SK-N-SH (cell line): Measurements from ENCODE around the gene STAMBP. TPM values are rescaled to one million over a fixed set of nuclear protein-coding genes. Genes with fewer than 3 reads are reported as not detected.

Source experiments
- CTCF ChIA-PET: fragments of 300-600, 350-600 bp; formaldehyde crosslinking; extraction: SDS; loops from one replicate; lab custom pipeline; 2021; lab: Yijun Ruan, JAX
- POLR2A ChIA-PET: fragments of 350-600 bp; sonication (Branson Sonifier 250); formaldehyde crosslinking; extraction: SDS; loops from one replicate; lab custom pipeline; 2020; ENCODE audit warnings: antibody characterized with exemption, inconsistent platforms; lab: Yijun Ruan, JAX
- DNase-seq: peaks from one replicate; pipeline ENCODE4 v3.0.0; 2012
- H2AFZ ChIP-seq: fragments of 200-600 bp; sonication (generic); 2 replicates; pipeline ENCODE4 v1.8.1; 2016; ENCODE audit warnings: antibody characterized with exemption, mild to moderate bottlenecking, low read depth
- H3F3A ChIP-seq: fragments of 200-600 bp; sonication (generic); replicated peaks from 2 replicates; pipeline ENCODE3; 2016; ENCODE audit warnings: antibody characterized with exemption, mild to moderate bottlenecking; ENCODE audit not compliant: insufficient read depth
- H3K27ac ChIP-seq, 2 experiments: fragments of 200-500 bp in 1 of 2; fragments of 200-600 bp in 1 of 2; sonication (Bioruptor generic) in 1 of 2; sonication (generic), shearing (Covaris generic) in 1 of 2; 2 replicates each; pipeline versions ENCODE4 v1.5.1 to v1.6.1; 2014 to 2016; ENCODE audit warnings: low read depth in 2 of 2, inconsistent platforms in 1 of 2, low read length in 1 of 2, mild to moderate bottlenecking in 1 of 2, mixed read lengths in 1 of 2
- H3K27me3 ChIP-seq: fragments of 200-600 bp; sonication (generic), shearing (Covaris generic); 2 replicates; pipeline ENCODE4 v1.6.1; 2016; ENCODE audit warnings: mixed run types; ENCODE audit not compliant: insufficient read depth
- H3K36me3 ChIP-seq, 2 experiments: fragments of 200-500 bp in 1 of 2; fragments of 200-600 bp in 1 of 2; sonication (Bioruptor generic) in 1 of 2; sonication (generic) in 1 of 2; replicated peaks in 1 of 2; 2 replicates each; pipeline versions ENCODE3 to v1.5.1; 2014 to 2016; ENCODE audit warnings: low read length in 1 of 2, mild to moderate bottlenecking in 1 of 2; ENCODE audit not compliant: insufficient read depth in 2 of 2, control insufficient read depth in 1 of 2
- H3K4me1 ChIP-seq, 2 experiments: fragments of 200-500 bp in 1 of 2; fragments of 200-600 bp in 1 of 2; sonication (Bioruptor generic) in 1 of 2; sonication (generic), shearing (Covaris generic) in 1 of 2; 2 replicates each; pipeline versions ENCODE4 v1.5.1 to v1.6.1; 2014 to 2016; ENCODE audit warnings: low read depth in 1 of 2, low read length in 1 of 2, mixed run types in 1 of 2; ENCODE audit not compliant: insufficient read depth in 2 of 2, control insufficient read depth in 1 of 2
- H3K4me2 ChIP-seq: fragments of 200-600 bp; sonication (generic), shearing (Covaris generic); 2 replicates; pipeline ENCODE4 v1.6.1; 2017; ENCODE audit warnings: mixed run types
- H3K4me3 ChIP-seq, 2 experiments: fragments of 200-500 bp in 1 of 2; fragments of 200-600 bp in 1 of 2; sonication (Bioruptor generic) in 1 of 2; sonication (generic), shearing (Covaris generic) in 1 of 2; 2 replicates each; pipeline versions ENCODE4 v1.5.1 to v1.8.1; 2014 to 2016; ENCODE audit warnings: low read depth in 2 of 2, inconsistent platforms in 1 of 2, low read length in 1 of 2, mild to moderate bottlenecking in 1 of 2, mixed read lengths in 1 of 2, moderate library complexity in 1 of 2
- H3K79me2 ChIP-seq: fragments of 200-600 bp; sonication (generic); 2 replicates; pipeline ENCODE4 v1.8.1; 2017; ENCODE audit warnings: mild to moderate bottlenecking; ENCODE audit not compliant: insufficient read depth
- H3K9ac ChIP-seq: fragments of 200-600 bp; sonication (generic); 2 replicates; pipeline ENCODE4 v1.6.1; 2017; ENCODE audit warnings: mixed run types
- H3K9me2 ChIP-seq: fragments of 200-600 bp; sonication (generic); 2 replicates; pipeline ENCODE4 v1.6.1; 2017; ENCODE audit warnings: mixed run types
- H3K9me3 ChIP-seq: fragments of 200-600 bp; sonication (generic); 2 replicates; pipeline ENCODE4 v1.6.1; 2017; ENCODE audit warnings: mixed run types, mild to moderate bottlenecking, moderate library complexity
- H4K20me1 ChIP-seq: fragments of 200-600 bp; sonication (generic); 2 replicates; pipeline ENCODE4 v1.6.1; 2017; ENCODE audit warnings: mild to moderate bottlenecking, mixed run types; ENCODE audit not compliant: insufficient read depth
- CTCF ChIP-seq: fragments of 200-600 bp; sonication (generic); IDR thresholded peaks from 2 replicates; pipeline ENCODE4 v1.6.1; 2017; ENCODE audit warnings: antibody characterized with exemption, mild to moderate bottlenecking, moderate library complexity
- EP300 ChIP-seq, 2 experiments: IDR thresholded peaks; 2 replicates each; pipeline versions ENCODE4 v1.4.0 to v1.6.1; 2012; ENCODE audit warnings: borderline replicate concordance in 1 of 2, low read depth in 1 of 2, low read length in 1 of 2
- FOSL2 ChIP-seq: IDR thresholded peaks from 2 replicates; pipeline ENCODE4 v1.4.0; 2012; ENCODE audit warnings: low read depth, mild to moderate bottlenecking, moderate library complexity, borderline replicate concordance
- JUND ChIP-seq: IDR thresholded peaks from 2 replicates; pipeline ENCODE4 v1.4.0; 2012
- RAD21 ChIP-seq: IDR thresholded peaks from 2 replicates; pipeline ENCODE4 v1.6.1; 2012; ENCODE audit warnings: mild to moderate bottlenecking, low read length
- SMC3 ChIP-seq: IDR thresholded peaks from 2 replicates; pipeline ENCODE4 v1.6.1; 2012; ENCODE audit warnings: low read depth, low read length, improper control_type of control experiment
- TAF1 ChIP-seq: IDR thresholded peaks from 2 replicates; pipeline ENCODE4 v1.6.1; 2012; ENCODE audit warnings: low read depth, mild to moderate bottlenecking, low read length, moderate library complexity, borderline replicate concordance
- WGBS: methylation state at CpG from one replicate; pipeline ENCODE4 v1.1.6; 2017; ENCODE audit warnings: low lambda C conversion rate; 5-methylcytosine and 5-hydroxymethylcytosine counted together
- polyA plus RNA-seq, 3 experiments: library from polyadenylated mRNA; depleted of rRNA; stranded (reverse); fragments of >200 nt; gene quantifications; 2 replicates each; pipeline ENCODE4 v1.2.3, GENCODE V29; 2012

STAMBP gene
- polyA plus RNA-seq, 1 of the 3 experiments (the other 2 are of a cell fraction) = 42.2 TPM

DNA sequence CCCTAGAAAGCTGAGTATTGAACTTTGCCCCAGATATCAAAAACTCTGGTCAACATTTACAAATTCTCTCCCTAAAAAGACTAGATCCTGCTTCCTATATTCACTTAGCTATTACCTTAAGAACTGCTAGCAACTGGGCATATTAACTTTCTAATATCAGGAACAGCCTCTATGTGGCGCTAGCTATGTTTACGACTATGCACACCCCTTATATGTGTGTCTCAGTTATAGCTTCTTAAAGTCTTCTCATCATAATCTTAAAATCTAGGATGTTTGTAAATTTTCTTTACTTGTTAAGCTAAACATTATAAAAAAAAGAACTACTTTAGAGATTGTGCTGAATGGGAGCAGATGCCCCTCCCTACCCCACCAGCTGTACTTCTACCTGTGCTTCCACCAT is 1.7 kb upstream of the STAMBP start:
- H3K9ac ChIP-seq = no peak overlapping the region
- H3K79me2 ChIP-seq = peaks cover 23% of the 10 kb centered on the region
- H3K27me3 ChIP-seq = no peaks in the 10 kb centered on the region
- H3K9me2 ChIP-seq = no peaks in the 10 kb centered on the region
- TF ChIP-seq CTCF (peak; percentile 62), RAD21 (peak; percentile 52), TAF1 (no peak), SMC3 (no peak; the same call in 1 of the 2 replicates)
- TF ChIP-seq, all 33 proteins: peak for 2
- no peak for DNase-seq
- no peak overlapping the region for H3K4me3 ChIP-seq
- ChIA-PET CTCF (interaction anchor here (0.6 to 9.4 kb wide), 11 partner anchors 11 to 508 kb away, joined by 3 to 155 read pairs (median 3); partner anchors contain the start of gene BOLA3), POLR2A (no interaction called here)
- peaks cover 0 to 10% of the 10 kb centered on the region in 2 experiments for H3K36me3 ChIP-seq
- no peak overlapping the region for H2AFZ ChIP-seq
- H4K20me1 ChIP-seq = no peaks in the 10 kb centered on the region
- no peak overlapping the region for H3K4me2 ChIP-seq
- H3K4me1 ChIP-seq = peaks cover 10 to 12% of the 10 kb centered on the region in 2 experiments; a peak in 3 of 4 replicates
- 18% methylated on average over 2 of the region's 2 CpGs for WGBS
- no peak overlapping the region for H3K27ac ChIP-seq
- H3F3A ChIP-seq = peaks cover 29% of the 10 kb centered on the region
- no peaks in the 10 kb centered on the region for H3K9me3 ChIP-seq

DNA sequence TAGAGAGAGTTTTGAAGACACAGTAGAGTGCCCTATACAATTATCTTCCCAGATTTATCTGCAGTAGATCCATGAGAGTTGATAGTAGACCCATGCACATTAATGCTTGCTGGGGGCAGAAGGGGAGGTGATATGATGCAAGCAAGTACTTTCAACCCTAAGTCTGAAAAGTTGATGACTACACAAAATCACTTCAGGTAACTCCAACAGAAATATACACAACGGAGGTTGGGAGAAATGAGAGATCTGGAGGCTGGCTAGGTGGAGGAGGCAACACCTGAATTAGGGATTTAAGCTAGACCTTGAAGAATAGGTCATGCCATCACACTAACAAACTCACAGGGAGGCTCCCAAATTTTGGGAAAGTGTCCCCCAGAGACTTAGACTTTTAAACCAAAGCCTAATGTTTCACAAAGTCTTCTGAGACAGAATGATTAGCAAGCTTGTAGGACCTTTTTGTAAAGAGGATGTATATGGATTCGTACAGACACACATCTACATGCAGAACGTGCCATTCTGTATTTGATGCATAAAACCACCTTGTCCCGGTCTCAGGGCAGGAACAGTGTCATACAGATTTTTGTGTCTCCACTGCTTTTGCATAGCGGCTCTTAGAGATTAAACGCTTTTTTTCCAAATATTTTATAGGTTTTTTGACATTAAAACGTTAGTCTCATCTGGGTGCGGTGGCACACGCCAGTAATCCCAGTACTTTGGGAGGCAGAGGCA is 937 bp upstream of the STAMBP start:
- Histone ChIP-seq H3K9me3 (no peaks in the 10 kb centered on the region), H3K36me3 (peaks cover 6 to 16% of the 10 kb centered on the region in 2 experiments)
- POLR2A ChIA-PET = interaction anchor here (0.8 to 1.3 kb wide), 9 partner anchors 91 to 507 kb away, joined by 3 to 9 read pairs (median 4); partner anchors contain the start of genes BOLA3, MOB1A, MTHFD2 and TPRKB
- TF ChIP-seq EP300 (IDR thresholded peaks at IDR 0.05; ENCODE audit: borderline replicate concordance in 1 of 2, low read depth in 1 of 2, low read length in 1 of 2) = no peak
- no peak for TF ChIP-seq FOSL2
- TF ChIP-seq SMC3 = no peak
- no peak for TF ChIP-seq JUND
- TF ChIP-seq, all 33 proteins: peak for 0
- 70% methylated on average over 9 of the region's 9 CpGs for WGBS
- no peaks in the 10 kb centered on the region for H3K9me2 ChIP-seq
- peaks cover 13 to 14% of the 10 kb centered on the region in 2 experiments; a peak in 3 of 4 replicates for H3K4me1 ChIP-seq
- no peak overlapping the region for H3K27ac ChIP-seq
- H3K9ac ChIP-seq = no peak overlapping the region
- H2AFZ ChIP-seq = peak overlapping the region; percentile 98; the same call in 1 of the 2 replicates
- CTCF ChIA-PET = interaction anchor here (0.6 to 9.4 kb wide), 11 partner anchors 12 to 507 kb away, joined by 3 to 155 read pairs (median 5); partner anchors contain the start of gene BOLA3
- no peaks in the 10 kb centered on the region for H4K20me1 ChIP-seq
- H3K4me3 ChIP-seq = peak overlapping the region; percentile 86 to 96; a peak in 3 of 4 replicates
- peaks cover 29% of the 10 kb centered on the region for H3F3A ChIP-seq
- DNase-seq = no peak
- H3K79me2 ChIP-seq = peaks cover 31% of the 10 kb centered on the region
- no peaks in the 10 kb centered on the region for H3K27me3 ChIP-seq
- H3K4me2 ChIP-seq = peak overlapping the region; percentile 92
